Bronchial epithelial cell (primary cell): ENCODE results near the gene MXRA8. TPM values are rescaled to one million over a fixed set of nuclear protein-coding genes. Genes with fewer than 3 reads are reported as not detected.

ENCODE experiments used
- DNase-seq: peaks from one replicate; pipeline ENCODE4 v3.0.0-alpha.2; 2010; ENCODE audit warnings: low read depth
- FAIRE-seq: peaks from 2 replicates; lab custom pipeline; 2011; peaks lifted over from hg19 to GRCh38; lab: Jason Lieb, UNC
- H3K27me3 ChIP-seq: 2 replicates; pipeline ENCODE4 v1.5.1; 2011; ENCODE audit warnings: low read length; ENCODE audit not compliant: control insufficient read depth, insufficient read depth
- H3K36me3 ChIP-seq: 2 replicates; pipeline ENCODE4 v1.5.1; 2011; ENCODE audit warnings: low read length; ENCODE audit not compliant: control insufficient read depth, insufficient read depth
- H3K4me3 ChIP-seq: 2 replicates; pipeline ENCODE4 v1.5.1; 2011; ENCODE audit warnings: mild to moderate bottlenecking, low read depth, low read length, control low read depth
- CTCF ChIP-seq: IDR thresholded peaks from 2 replicates; pipeline ENCODE4 v1.5.1; 2011; ENCODE audit warnings: mild to moderate bottlenecking, moderate library complexity, low read length, control low read depth, inconsistent platforms; ENCODE audit not compliant: insufficient read depth, severe bottlenecking
- total RNA-seq: library from RNA; depleted of rRNA; stranded (reverse); fragments of >200 nt; gene quantifications from 2 replicates; pipeline ENCODE4 v1.2.1, GENCODE V29; 2014

Gene MXRA8
- total RNA-seq, 1 donor from 2014 or later = 5.0 TPM

GRCh38 chr1:1355416-1355815 lies 2.9 kb downstream of the MXRA8 start:
- no peak for TF ChIP-seq CTCF
- DNase-seq (no peak), FAIRE-seq (no peak)
- H3K27me3 ChIP-seq = no peaks in the 10 kb centered on the region
- H3K4me3 ChIP-seq = no peak overlapping the region
- no peaks in the 10 kb centered on the region for H3K36me3 ChIP-seq

- no peak for FAIRE-seq
- H3K27me3 ChIP-seq = no peaks in the 10 kb centered on the region
- DNase-seq = no peak
- no peaks in the 10 kb centered on the region for H3K36me3 ChIP-seq
- no peak overlapping the region for H3K4me3 ChIP-seq
- no peak for TF ChIP-seq CTCF
Measured at GRCh38 chr1:1354271-1355247, 3.8 kb downstream of the MXRA8 start.

GRCh38 chr1:1353389-1354151 lies 4.8 kb downstream of the MXRA8 start:
- no peaks in the 10 kb centered on the region for H3K36me3 ChIP-seq
- DNase-seq = no peak
- no peaks in the 10 kb centered on the region for H3K27me3 ChIP-seq
- no peak for TF ChIP-seq CTCF
- no peak for FAIRE-seq
- no peak overlapping the region for H3K4me3 ChIP-seq

GRCh38 chr1:1352786-1353388 lies 5.5 kb downstream of the MXRA8 start:
- FAIRE-seq = no peak

More at GRCh38 chr1:1352786-1353388, 5.5 kb downstream of the MXRA8 start:
- Histone ChIP-seq H3K36me3 (no peaks in the 10 kb centered on the region), H3K4me3 (no peak overlapping the region), H3K27me3 (no peaks in the 10 kb centered on the region)
- no peak for DNase-seq
- TF ChIP-seq CTCF = no peak
